ENCODE results near the gene ARL4A.

Gene ARL4A

GRCh38 chr7:12703881-12704280, 16.4 kb downstream of the ARL4A start:
- no peak for DNase-seq

- DNase-seq = no peak
These were observed 18.4 kb downstream of the ARL4A start for GRCh38 chr7:12705878-12706277.

GRCh38 chr7:12706900-12707536, 19.6 kb downstream of the ARL4A start:
- DNase-seq = no peak

DNA sequence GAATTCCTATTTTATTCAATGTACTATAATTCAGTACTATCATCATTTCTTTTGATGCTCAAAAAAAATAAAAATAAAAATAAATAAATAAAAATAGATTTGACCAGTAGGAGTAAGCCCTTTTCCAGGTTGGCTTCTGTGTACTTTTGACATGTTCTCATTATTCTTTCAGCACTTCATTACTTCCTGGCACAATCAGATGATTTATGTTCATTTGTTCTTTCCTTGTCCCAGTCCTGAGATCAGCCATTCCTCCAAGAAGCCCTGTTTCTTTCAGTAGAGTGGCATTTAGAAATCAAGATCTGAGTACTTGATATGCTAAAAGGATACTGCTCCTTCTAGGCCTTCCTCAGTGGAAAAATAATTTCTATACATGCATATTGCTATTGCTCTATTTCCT, 20.9 kb downstream of the ARL4A start:
- no peak for DNase-seq

DNA sequence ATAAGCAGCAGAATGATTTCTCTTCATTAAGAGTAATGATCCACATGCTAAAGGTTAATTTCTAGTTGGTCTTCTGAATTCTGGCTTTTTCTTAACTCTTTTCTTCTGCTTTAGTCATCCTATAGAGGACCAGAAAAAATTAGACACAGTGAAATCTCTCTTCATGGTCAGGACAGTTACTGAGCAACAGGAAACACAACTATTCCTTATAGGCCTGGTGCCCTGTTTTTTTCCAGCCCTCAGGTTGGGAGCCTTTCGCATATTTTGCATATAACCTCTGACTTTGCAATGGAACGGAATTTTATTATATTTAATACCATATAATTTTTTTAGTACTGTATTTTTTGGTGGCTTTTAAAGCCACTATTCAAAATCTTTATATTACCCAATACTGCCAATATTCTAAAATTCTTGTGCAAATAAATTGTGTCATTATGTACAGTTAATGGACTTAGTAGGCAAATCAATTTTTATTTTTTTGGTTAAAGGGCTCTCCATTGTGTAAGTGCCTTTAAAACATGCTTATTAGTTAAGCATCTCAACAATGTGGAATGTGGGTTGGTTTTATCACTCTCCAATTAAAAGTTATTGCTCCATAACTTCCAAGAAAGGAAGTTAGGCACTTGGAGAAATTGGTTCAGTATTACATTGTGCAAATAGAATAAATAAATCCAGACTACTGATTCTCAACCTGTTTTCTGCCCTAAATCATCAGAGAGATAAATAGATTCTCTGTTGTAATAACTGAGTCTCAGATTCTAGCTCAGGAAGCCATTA, 22.5 kb downstream of the ARL4A start:
- no peak for DNase-seq

DNA sequence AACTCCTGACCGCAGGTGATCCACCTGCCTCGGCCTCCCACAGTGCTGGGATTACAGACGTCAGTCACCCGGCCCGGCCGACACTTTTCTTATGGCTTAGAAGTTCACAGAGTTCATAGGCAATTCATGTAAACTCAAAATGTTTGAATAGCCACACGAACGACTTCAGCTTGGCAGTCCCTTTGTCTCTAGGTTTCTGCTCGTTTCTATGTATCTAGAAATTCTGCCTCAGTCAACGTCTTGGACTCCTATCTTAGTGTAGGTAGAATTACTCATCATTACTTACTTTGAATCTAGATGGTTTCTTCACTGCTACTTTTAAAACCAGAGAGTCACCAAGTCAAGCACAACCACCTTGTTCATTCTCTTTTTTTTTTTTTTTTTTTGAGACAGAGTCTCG, 23.7 kb downstream of the ARL4A start:
- DNase-seq = no peak

GRCh38 chr7:12712236-12712635, 24.8 kb downstream of the ARL4A start:
- DNase-seq = peak; percentile 71 to 82

DNA sequence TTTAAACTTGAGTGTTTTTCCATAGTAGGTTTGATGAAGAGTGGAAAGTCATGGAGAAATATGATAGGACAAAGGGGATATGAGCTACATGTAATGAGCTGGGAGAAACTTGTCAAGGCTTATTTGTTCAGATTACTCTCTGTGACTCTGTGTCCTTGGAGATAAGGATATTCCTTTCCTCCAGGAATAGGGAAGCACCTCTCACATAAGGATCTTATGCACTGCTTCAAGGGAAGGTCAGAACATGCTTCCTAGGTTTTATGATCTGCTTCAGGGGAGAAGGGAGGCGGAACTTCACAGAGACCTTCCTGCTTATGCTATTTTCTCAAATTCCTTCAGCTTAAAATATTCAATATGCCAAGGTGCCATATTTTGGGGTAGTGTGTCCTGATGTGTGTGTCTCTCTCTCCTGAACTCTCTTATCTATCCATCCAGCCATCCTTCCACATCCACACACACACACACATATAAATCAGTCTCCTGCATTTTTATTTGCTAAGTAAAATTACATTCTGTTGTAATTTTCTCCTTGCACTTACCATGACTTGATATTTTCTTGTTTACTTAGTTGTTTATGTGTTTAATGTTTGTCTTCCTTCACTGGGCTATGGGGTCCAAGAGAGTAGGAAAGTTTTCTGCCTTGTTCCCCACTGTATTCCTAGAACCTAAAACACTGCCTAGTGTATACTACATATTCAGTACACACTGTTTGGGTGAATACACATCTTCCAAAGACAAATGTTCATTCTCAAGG, 26.4 kb downstream of the ARL4A start:
- no peak for DNase-seq

GRCh38 chr7:12714379-12714737, 26.9 kb downstream of the ARL4A start:
- DNase-seq = no peak

DNA sequence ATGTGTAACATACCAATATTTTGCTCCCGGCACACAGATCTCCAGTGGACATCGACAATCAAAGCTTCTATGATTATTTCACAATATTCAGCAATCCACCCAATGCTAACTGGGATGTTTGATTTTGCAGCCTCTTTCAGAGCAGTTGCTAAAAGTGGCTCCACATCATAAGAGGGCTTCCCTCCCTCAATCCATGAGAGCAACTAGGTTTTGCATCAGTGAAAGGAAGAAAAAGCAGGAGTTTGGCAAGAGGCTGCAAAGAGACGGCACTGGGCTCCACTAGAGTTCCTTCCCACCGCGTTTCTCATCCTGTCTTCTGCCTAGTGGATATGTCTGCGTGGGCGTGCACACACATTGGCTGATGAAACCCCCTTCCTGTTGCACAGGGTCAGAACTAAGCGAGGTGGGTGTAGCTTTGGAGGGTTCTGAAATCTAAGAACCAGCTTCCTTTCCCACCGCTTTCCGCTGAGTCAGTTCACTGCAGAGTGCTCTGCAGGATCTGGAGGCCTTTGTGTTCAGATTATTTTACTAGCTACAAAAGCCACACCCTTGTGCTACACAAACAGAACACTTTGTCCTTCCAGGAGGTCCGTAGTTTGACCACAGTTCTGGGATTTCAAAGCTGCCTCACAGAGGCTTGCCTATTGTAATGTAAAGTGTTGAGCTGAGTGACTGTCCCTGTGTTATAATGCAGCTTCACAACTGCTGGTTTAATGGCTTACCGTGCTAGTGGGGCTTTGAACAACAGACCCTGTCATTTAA, 28.1 kb downstream of the ARL4A start:
- peak; percentile 94 to 99 for DNase-seq

DNA sequence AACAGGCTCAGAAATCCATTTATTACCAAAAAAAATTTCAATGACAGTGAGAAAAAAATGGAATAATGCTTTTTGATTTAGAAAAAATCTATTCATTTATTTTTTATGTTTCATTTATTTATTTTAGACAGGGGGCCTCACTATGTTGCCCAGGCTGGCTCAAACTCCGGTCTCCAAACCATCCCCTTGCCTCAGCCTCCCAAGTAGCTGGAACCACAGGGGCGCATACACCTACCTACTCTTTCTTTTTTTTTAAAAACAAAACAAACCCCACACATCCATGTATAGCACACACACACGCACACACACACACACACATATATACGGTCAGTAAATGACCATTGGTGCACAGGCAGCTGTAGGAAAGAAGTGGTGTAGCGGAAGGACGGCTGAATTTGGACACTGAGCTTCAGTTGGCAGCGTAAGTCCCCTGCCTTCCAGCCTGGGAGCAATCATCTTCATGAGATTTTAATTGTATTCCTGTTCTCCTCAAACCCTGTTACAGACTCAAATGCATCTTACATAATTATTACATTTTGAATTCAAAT, 28.8 kb downstream of the ARL4A start:
- DNase-seq = no peak

DNA sequence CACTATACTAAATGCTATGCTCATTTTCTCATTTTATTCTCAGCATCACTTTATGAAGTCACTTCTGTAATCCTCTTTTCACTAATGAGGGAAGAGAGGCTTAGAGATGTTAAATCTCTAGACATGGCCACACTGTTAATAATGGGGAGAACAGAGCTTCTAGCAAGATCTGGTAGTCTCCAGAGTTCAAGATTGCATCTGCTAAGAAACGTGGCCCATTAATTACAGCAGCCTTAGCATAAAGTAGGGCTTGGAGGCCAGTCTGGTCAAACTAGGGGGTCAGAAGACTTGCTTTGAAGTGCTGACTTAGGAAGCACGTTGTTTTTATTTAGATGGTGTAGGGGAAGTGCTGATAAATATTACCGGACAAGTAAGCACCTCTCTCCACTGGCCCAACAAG, 29.3 kb downstream of the ARL4A start:
- DNase-seq = no peak

- peak; percentile 83 to 88 for DNase-seq
These were observed 31.9 kb downstream of the ARL4A start for GRCh38 chr7:12719141-12719919.

GRCh38 chr7:12719981-12720865, 32.8 kb downstream of the ARL4A start:
- peak; percentile 81 to 82 for DNase-seq

- DNase-seq = no peak
These were observed 33.9 kb downstream of the ARL4A start for GRCh38 chr7:12721286-12721830.

DNA sequence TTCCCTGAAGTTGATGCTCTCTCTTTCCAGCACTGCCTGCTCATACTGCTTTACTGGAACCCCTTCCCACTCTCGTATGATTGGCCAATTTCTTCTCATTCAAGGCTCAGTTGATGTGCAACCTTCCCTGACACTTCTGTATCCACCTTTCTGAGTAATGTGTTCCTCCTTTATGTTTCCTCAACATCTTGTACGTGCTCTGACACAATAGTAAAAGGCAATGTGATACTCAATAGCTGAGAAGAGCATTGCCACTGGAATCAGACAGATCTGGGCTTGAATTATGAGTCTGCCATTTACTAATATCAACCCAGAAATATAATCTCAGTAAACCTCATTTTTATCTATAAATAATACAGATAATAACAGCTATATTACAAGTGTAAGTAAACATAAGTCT, 34.7 kb downstream of the ARL4A start:
- peak; percentile 40 to 48 for DNase-seq

DNA sequence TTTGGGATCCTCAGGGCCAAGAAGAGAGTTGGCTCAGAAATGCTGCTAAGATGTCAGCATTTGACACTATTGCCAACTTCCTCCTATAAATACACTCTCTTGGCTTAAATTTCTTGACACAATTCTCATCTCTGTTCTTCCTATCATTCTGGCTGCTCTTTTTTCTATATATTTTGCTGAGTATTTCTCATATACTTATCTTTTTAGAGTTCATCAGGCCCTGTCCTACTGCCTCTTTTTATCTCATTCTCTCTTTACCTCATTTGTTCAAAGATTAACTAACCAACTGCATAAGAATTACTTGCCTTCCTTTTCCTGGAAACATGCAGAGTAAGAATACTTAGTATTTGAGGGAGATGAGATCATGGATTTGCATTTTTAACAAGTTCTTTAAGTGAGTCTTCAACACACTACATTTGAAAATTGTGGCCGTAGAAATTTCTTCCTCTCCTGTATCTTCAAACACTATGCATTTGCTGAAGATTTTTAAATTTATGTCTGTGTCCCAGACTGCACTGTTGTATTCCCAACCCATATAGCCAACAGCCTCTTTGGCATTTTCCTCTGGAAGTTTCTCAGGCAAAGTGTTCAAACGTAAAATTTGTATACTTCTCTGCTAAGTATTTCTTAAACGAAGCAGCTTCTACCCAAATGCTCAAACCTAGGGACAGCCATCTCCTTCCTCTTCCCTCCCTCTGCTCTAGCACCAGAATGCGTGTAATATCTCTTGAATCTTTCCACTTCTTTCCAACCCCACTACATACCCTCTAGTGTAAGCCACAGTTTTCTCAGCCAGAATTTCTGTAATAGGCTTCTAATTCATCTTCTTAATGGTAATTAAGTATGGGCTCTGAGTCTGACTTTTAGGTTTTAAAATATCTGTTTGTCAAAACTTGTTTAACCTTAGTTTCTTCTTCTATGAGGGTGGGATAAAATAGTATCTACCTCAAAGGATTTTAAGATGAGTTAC, 35.5 kb downstream of the ARL4A start:
- DNase-seq = peak in 1 of 2 donors; percentile 51

GRCh38 chr7:12725575-12726316, 38.3 kb downstream of the ARL4A start:
- DNase-seq = no peak

DNA sequence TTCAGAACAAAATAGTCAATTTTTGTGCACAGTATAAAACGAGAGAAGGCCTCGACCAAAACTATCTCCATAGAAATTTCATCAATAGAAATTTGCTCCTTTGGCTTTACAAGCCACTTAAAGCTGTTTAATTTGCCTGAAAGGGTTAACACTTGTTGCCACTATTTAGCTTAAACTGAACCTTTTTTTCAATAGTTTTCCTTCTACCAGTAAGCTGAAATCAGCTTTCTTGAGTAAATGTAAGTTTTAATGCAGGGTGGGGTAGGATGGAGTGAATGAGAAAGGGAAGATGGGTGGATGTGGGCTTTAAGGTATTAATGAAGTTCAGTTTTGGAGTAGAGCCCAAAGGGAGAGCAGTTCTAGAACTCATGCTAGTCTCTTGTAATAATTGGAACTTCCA, 39.5 kb downstream of the ARL4A start:
- DNase-seq = no peak

All from inflammatory macrophage treated with lipopolysaccharide for 1 hour (primary cell).